GM12872 (cell line): ENCODE data around the gene MARCHF2.

Experiments
- TF ChIP-seq, protein P1 (sequence below): IDR thresholded peaks from 3 replicates; pipeline ENCODE4 v1.5.1; 2011; ENCODE audit warnings: low read depth, mild to moderate bottlenecking, low read length, moderate library complexity; ENCODE audit not compliant: insufficient read depth

Gene MARCHF2

DNA sequence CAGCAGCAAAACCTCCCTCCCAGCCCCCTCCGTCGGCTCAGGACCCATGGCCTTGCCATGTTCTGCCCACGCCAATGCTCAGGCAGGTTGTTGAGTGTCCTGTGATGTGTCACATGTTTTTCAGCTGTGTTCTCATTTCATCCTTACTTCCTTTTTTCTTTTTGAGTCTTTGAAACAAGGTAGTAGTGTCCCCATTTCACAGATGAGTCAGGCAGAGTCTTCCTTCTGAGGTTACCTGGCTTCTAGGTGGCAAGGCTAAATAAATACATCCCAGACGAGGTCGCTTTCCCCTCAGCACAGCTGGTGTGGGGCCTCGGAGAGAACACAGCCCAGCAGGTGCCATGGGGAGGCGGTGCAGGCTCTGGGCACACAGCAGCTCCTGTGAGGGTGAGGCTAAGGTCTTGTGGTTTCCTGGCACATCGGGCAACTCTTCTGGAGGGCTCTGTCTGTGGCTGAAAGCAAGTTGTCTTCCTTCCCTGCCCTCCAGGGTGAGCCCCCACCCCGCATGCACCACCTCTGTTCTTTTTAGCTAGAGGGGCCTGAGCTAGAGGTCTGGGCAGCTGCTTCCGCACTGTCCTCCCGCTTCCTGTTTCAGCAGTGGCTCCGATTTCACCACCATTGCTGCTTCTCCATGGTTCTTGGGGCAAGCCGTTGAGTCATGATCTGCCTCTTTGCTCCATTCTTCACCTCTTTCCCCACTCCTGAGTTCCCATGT is 74.2 kb downstream of the MARCHF2 start:
- TF ChIP-seq, protein P1, sequence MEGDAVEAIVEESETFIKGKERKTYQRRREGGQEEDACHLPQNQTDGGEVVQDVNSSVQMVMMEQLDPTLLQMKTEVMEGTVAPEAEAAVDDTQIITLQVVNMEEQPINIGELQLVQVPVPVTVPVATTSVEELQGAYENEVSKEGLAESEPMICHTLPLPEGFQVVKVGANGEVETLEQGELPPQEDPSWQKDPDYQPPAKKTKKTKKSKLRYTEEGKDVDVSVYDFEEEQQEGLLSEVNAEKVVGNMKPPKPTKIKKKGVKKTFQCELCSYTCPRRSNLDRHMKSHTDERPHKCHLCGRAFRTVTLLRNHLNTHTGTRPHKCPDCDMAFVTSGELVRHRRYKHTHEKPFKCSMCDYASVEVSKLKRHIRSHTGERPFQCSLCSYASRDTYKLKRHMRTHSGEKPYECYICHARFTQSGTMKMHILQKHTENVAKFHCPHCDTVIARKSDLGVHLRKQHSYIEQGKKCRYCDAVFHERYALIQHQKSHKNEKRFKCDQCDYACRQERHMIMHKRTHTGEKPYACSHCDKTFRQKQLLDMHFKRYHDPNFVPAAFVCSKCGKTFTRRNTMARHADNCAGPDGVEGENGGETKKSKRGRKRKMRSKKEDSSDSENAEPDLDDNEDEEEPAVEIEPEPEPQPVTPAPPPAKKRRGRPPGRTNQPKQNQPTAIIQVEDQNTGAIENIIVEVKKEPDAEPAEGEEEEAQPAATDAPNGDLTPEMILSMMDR = no peak

DNA sequence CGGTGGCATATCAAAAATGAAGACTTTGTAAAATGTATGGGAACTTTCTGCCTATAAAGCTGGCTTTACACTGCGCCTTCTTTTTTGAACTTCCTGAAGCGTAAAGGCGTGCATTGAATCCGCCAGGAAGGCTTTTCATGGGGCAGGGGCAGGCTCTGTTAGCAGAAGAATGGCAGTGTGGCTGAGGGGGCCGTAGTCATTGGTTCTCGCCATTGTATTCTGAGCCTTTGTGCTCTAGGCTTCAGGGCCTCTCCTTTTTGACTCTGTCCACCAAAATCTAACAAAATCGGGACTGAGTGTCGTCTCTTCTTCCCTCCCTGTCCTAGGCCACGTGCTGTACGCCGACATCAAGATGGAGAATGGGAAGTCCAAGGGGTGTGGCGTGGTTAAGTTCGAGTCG is 75.3 kb downstream of the MARCHF2 start:
- TF ChIP-seq, protein P1 = no peak
